ENCODE data around the gene PANX2. TPM values are rescaled to one million over a fixed set of nuclear protein-coding genes. Genes with fewer than 3 reads are reported as not detected.

Gene PANX2
- total RNA-seq, 1 donor from 2014 or later, result 4.2 TPM

DNA sequence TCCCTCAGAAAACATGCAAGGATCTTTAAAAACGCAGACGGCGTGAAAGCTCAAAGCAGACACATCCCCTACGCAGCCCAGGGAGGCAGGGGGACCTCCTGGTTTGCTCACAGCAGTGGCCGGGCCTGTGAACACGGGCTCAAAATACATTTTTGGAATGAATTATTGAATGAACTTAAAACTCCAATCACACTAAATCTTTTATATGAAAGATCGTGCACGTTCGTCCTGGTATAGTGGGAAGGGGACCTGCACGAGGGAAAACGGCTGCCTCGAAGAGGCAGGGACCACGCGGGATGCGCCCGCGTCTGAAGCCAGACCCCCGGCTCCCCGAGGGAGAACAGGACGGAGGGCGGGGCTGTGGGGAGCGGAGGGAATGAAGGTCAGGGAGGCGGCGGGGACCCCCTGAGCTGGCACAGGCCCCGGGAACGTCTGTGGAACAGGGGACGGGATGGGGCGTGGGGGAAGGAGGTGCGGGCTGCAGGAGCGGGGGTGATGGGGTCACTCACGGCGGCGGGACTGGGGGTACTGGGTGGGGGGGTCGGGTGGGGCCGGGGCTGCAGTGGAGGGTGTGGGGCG, 1.3 kb upstream of the PANX2 start:
- H3K27ac ChIP-seq, result peak overlapping the region; percentile 27
- H3K9me3 ChIP-seq, result no peaks in the 10 kb centered on the region
- no peak for DNase-seq (ENCODE audit: extremely low spot score in 2 of 2)
- H3K4me1 ChIP-seq, result peaks cover 18% of the 10 kb centered on the region
- TF ChIP-seq POLR2A (IDR thresholded peaks at IDR 0.05) (no peak), POLR2AphosphoS5 (IDR thresholded peaks at IDR 0.05; ENCODE audit: insufficient read depth in 1 of 2, low read depth in 1 of 2) (no peak)
- TF ChIP-seq, protein P1, sequence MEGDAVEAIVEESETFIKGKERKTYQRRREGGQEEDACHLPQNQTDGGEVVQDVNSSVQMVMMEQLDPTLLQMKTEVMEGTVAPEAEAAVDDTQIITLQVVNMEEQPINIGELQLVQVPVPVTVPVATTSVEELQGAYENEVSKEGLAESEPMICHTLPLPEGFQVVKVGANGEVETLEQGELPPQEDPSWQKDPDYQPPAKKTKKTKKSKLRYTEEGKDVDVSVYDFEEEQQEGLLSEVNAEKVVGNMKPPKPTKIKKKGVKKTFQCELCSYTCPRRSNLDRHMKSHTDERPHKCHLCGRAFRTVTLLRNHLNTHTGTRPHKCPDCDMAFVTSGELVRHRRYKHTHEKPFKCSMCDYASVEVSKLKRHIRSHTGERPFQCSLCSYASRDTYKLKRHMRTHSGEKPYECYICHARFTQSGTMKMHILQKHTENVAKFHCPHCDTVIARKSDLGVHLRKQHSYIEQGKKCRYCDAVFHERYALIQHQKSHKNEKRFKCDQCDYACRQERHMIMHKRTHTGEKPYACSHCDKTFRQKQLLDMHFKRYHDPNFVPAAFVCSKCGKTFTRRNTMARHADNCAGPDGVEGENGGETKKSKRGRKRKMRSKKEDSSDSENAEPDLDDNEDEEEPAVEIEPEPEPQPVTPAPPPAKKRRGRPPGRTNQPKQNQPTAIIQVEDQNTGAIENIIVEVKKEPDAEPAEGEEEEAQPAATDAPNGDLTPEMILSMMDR (IDR thresholded peaks at IDR 0.05), result no peak
- peak overlapping the region; percentile 47 to 71 for H3K4me3 ChIP-seq
- intact Hi-C loops (cut with DNase I), result no loop called here
- no peaks in the 10 kb centered on the region for H3K27me3 ChIP-seq
- H3K36me3 ChIP-seq, result no peaks in the 10 kb centered on the region

DNA sequence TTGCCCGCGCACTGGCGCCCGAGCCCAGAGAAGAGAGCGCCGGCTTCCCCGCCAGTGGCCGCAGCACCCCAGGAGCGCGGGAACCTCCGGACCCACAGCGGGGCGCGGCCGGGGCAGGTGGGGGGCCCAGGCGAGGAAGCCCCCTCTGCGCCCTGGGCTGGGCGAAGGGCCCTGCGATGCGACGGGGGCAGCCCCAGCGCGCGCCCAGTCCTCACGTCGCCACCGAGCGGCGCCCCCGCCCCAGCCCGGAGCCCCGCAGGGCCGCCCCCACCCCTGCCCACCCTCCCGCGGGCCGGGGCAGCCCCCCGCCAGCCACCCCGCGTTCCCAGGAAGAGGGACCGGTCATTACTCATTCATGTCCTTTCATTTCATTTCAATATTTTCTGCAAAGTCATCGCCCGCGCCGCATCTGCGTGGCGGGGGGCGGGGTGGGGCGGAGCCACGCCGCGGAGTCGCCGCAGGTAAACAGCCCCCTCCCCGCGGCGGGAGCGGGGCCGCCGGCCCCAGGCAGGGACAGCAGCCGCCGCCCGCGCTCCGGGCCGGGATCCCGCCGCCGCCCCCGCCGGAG, 673 bp upstream of the PANX2 start:
- peaks cover 18% of the 10 kb centered on the region for H3K4me1 ChIP-seq
- no peak for DNase-seq (ENCODE audit: extremely low spot score in 2 of 2)
- intact Hi-C loops (cut with DNase I), result loop anchor here (5.0 kb wide), 1 partner anchor 958 kb away; no protein-coding TSS in a partner anchor
- no peaks in the 10 kb centered on the region for H3K36me3 ChIP-seq
- peak overlapping the region; percentile 47 to 71 for H3K4me3 ChIP-seq
- H3K9me3 ChIP-seq, result no peaks in the 10 kb centered on the region
- H3K27me3 ChIP-seq, result no peaks in the 10 kb centered on the region
- peak overlapping the region; percentile 27 for H3K27ac ChIP-seq
- TF ChIP-seq POLR2AphosphoS5 (IDR thresholded peaks at IDR 0.05; ENCODE audit: insufficient read depth in 1 of 2, low read depth in 1 of 2), result no peak

DNA sequence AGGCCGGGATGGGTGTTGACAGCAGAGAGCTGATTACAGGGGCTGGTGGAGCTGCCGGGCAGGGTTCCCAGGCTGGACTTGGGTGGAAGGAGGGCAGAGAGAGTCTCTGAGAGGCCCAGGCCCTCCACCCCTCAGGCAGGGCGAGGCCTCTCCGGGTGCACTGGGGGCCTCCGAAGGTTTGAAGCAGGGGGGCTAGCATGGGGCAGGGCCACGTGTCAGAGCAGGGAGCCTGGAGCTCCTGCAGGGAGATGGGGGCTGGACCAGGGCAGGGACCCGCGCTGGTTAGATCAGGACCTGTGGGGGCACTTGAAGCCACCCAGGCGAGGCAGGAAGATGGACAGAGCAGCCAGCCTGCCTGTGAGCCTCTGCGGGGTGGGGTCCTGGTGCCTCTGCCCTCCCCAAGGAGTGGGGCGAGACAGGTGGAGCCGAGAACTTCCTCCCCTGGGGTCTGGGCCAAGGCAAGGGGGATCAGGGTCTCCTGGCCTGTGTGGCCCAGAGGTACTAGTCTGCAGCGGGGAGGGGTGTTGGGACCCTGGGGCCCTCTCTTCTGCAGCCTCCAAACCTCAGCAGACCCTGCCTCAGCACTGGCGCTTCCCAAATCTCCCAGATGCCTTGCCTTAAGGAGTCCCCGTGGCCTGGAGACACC, 911 bp downstream of the PANX2 start:
- no peak for DNase-seq (ENCODE audit: extremely low spot score in 2 of 2)
- intact Hi-C loops (cut with DNase I), result loop anchor here (5.0 kb wide), 1 partner anchor 959 kb away; no protein-coding TSS in a partner anchor
- H3K9me3 ChIP-seq, result no peaks in the 10 kb centered on the region
- TF ChIP-seq, protein P1 (IDR thresholded peaks at IDR 0.05), result no peak
- TF ChIP-seq POLR2A (IDR thresholded peaks at IDR 0.05) (no peak), POLR2AphosphoS5 (IDR thresholded peaks at IDR 0.05; ENCODE audit: insufficient read depth in 1 of 2, low read depth in 1 of 2) (no peak)
- peaks cover 18% of the 10 kb centered on the region for H3K4me1 ChIP-seq
- peak overlapping the region; percentile 47 to 71 for H3K4me3 ChIP-seq
- no peak overlapping the region for H3K27ac ChIP-seq
- H3K36me3 ChIP-seq, result no peaks in the 10 kb centered on the region
- H3K27me3 ChIP-seq, result no peaks in the 10 kb centered on the region

DNA sequence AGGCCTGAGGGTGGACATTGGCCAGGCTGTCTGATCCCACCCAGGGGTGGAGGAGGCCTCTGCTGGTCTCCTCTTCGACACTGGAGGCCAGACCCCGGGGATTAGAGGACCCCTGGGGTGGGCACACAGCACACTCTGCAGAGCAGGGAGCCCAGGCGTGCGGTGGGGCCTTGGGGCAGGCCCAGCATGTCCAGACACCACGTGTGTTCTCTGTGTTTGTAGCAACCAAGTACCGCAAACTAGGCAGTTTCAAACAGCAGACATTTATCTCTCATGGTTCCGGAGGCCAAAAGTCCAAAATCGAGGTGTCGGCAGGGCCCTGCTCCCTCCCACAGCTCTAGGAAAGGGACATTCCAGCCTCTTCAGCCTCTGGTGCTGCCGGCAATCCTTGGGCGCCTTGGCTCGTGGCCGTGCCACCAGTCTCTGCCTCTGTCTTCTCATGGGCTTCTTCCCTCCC, 1.5 kb downstream of the PANX2 start:
- TF ChIP-seq POLR2A (IDR thresholded peaks at IDR 0.05) (no peak), POLR2AphosphoS5 (IDR thresholded peaks at IDR 0.05; ENCODE audit: insufficient read depth in 1 of 2, low read depth in 1 of 2) (no peak)
- TF ChIP-seq, protein P1 (IDR thresholded peaks at IDR 0.05), result no peak
- no peak for DNase-seq (ENCODE audit: extremely low spot score in 2 of 2)
- H3K27me3 ChIP-seq, result no peaks in the 10 kb centered on the region

DNA sequence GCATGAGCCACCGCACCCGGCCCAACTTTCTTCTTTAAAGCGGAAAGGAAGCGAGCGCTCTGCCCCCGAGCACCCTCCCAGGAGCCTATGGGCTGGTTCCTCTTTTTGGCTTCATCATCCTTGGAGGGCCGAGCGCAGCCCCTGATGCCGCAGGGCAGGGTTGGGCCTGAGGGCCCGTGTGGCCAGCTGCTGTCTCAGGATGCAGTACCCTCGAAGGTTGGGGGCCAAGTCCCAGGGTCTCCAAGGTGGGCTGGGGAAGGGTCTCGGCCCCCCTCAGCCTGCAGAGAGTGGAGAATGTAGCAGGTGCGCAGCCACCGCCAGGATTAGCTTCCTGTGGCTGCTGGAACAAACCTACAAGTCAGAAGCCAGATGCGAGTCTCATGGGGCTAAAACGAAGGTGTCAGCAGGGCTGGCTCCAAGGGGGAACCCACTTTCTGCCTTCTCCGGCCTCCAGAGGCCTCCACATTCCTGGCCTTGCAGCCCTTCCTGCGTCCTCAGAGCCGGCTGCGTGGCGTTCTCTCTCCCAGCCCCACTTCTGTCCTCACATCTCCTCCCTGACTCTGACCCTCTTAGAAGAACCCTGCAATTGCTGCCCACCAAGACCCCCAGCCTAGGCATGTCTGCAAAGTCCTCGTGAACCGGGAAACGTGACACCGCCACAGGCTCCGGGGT, 2.9 kb downstream of the PANX2 start:
- no peak for DNase-seq (ENCODE audit: extremely low spot score in 2 of 2)
- Histone ChIP-seq H3K27me3 (no peaks in the 10 kb centered on the region), H3K27ac (no peak overlapping the region), H3K9me3 (no peaks in the 10 kb centered on the region), H3K36me3 (no peaks in the 10 kb centered on the region), H3K4me1 (peaks cover 18% of the 10 kb centered on the region), H3K4me3 (no peak overlapping the region)
- TF ChIP-seq, protein P1 (IDR thresholded peaks at IDR 0.05), result no peak
- TF ChIP-seq POLR2A (IDR thresholded peaks at IDR 0.05) (no peak), POLR2AphosphoS5 (IDR thresholded peaks at IDR 0.05; ENCODE audit: insufficient read depth in 1 of 2, low read depth in 1 of 2) (no peak)
- intact Hi-C loops (cut with DNase I), result loop anchor here (5.0 kb wide), 1 partner anchor 961 kb away; no protein-coding TSS in a partner anchor

More for the DNA sequence above, 1.5 kb downstream of the PANX2 start:
- Histone ChIP-seq H3K36me3 (no peaks in the 10 kb centered on the region), H3K27ac (no peak overlapping the region), H3K4me1 (peaks cover 18% of the 10 kb centered on the region), H3K4me3 (no peak overlapping the region), H3K9me3 (no peaks in the 10 kb centered on the region)
- intact Hi-C loops (cut with DNase I), result loop anchor here (5.0 kb wide), 1 partner anchor 960 kb away; no protein-coding TSS in a partner anchor
